Thyroid gland (tissue), 4 donors: ENCODE results near the gene CCSER1. TPM values are rescaled to one million over a fixed set of nuclear protein-coding genes. Genes with fewer than 3 reads are reported as not detected.

Experiments used
- DNase-seq, 2 donors: peaks; one replicate each; pipeline ENCODE4 v3.0.0-alpha.2; 2019
- H3K27ac ChIP-seq, 3 donors: fragments of 200-600 bp; sonication (generic); 1 replicate in 2 of 3; 2 replicates in 1 of 3; pipeline ENCODE4 v1.5.1; 2016 to 2019; ENCODE audit warnings: mild to moderate bottlenecking in 1 of 3, moderate library complexity in 1 of 3
- H3K27me3 ChIP-seq: fragments of 200-600 bp; sonication (generic); one replicate; pipeline ENCODE4 v1.5.1; 2019
- H3K36me3 ChIP-seq, 2 donors: fragments of 200-600 bp; sonication (generic); one replicate each; pipeline ENCODE4 v1.5.1; 2016 to 2019
- H3K4me1 ChIP-seq, 2 donors: fragments of 200-600 bp; sonication (generic); one replicate each; pipeline ENCODE4 v1.5.1; 2017 to 2019
- H3K4me3 ChIP-seq, 3 donors: fragments of 200-600 bp; sonication (generic); replicated peaks in 1 of 3; 1 replicate in 2 of 3; 2 replicates in 1 of 3; pipeline ENCODE4 v1.5.1; 2016; ENCODE audit warnings: mild to moderate bottlenecking in 1 of 3
- H3K9me3 ChIP-seq: fragments of 200-600 bp; sonication (generic); one replicate; pipeline ENCODE4 v1.5.1; 2017
- CTCF ChIP-seq, 6 experiments: fragments of 200-600 bp in 3 of 6; fragments of 450-650 bp in 3 of 6; sonication (generic) in 3 of 6; IDR thresholded peaks; one replicate each; pipeline ENCODE4 v1.5.1; 2016 to 2019; ENCODE audit warnings: antibody characterized with exemption in 6 of 6, mild to moderate bottlenecking in 2 of 6, inconsistent platforms in 1 of 6, moderate library complexity in 1 of 6
- POLR2A ChIP-seq, 2 donors: fragments of 450-650 bp; IDR thresholded peaks; one replicate each; pipeline ENCODE4 v1.6.1; 2017; ENCODE audit warnings: antibody characterized with exemption in 2 of 2, mild to moderate bottlenecking in 2 of 2, moderate library complexity in 1 of 2
- WGBS, 2 donors: methylation state at CpG; one replicate each; pipeline ENCODE4 v1.1.5; 2017; 5-methylcytosine and 5-hydroxymethylcytosine counted together
- intact Hi-C: fragments of 100-400 bp; cut with DNase I; formaldehyde crosslinking; loops from one replicate; pipeline ENCODE4 v1.15.1; 2023
- total RNA-seq, 4 donors: library from RNA; depleted of rRNA; stranded (reverse); fragments of >200 nt; gene quantifications; one replicate each; pipeline ENCODE4 v1.2.3, GENCODE V29; 2016

CCSER1 gene
- total RNA-seq, 4 donors from 2014 or later: 37.7 to 52.3 (median 43.3) TPM

- Histone ChIP-seq H3K9me3 (no peaks in the 10 kb centered on the region), H3K36me3 (no peaks in the 10 kb centered on the region), H3K27me3 (no peaks in the 10 kb centered on the region), H3K27ac (no peak overlapping the region), H3K4me3 (no peak overlapping the region), H3K4me1 (no peaks in the 10 kb centered on the region)
- intact Hi-C loops: no loop called here
- DNase-seq: no peak
- 61 to 68% methylated on average over 8 of the region's 8 CpGs for WGBS, 2 donors
- TF ChIP-seq POLR2A (IDR thresholded peaks at IDR 0.05): no peak
- no peak for TF ChIP-seq CTCF (IDR thresholded peaks at IDR 0.05)
These were observed 107.8 kb downstream of the CCSER1 start for GRCh38 chr4:90234916-90235547.

GRCh38 chr4:90237751-90238530 lies 110.7 kb downstream of the CCSER1 start:
- Histone ChIP-seq H3K36me3 (no peaks in the 10 kb centered on the region), H3K4me3 (no peak overlapping the region), H3K9me3 (no peaks in the 10 kb centered on the region), H3K27ac (no peak overlapping the region), H3K4me1 (no peaks in the 10 kb centered on the region), H3K27me3 (no peaks in the 10 kb centered on the region)
- 85 to 86% methylated on average over 4 of the region's 4 CpGs for WGBS, 2 donors
- intact Hi-C loops: no loop called here
- TF ChIP-seq POLR2A (IDR thresholded peaks at IDR 0.05) (no peak), CTCF (IDR thresholded peaks at IDR 0.05) (no peak)
- DNase-seq: no peak

- Histone ChIP-seq H3K27ac (no peak overlapping the region), H3K27me3 (no peaks in the 10 kb centered on the region), H3K4me1 (no peaks in the 10 kb centered on the region), H3K36me3 (no peaks in the 10 kb centered on the region), H3K4me3 (no peak overlapping the region), H3K9me3 (no peaks in the 10 kb centered on the region)
- intact Hi-C loops: no loop called here
- 56 to 71% methylated on average over 1 of the region's 1 CpG for WGBS, 2 donors
- TF ChIP-seq POLR2A (IDR thresholded peaks at IDR 0.05) (no peak), CTCF (IDR thresholded peaks at IDR 0.05) (no peak)
- DNase-seq: no peak
These were observed 113.1 kb downstream of the CCSER1 start for GRCh38 chr4:90240333-90240732.

GRCh38 chr4:90241008-90241407 lies 113.8 kb downstream of the CCSER1 start:
- no peak for DNase-seq
- Histone ChIP-seq H3K4me1 (no peaks in the 10 kb centered on the region), H3K27ac (no peak overlapping the region), H3K9me3 (no peaks in the 10 kb centered on the region), H3K4me3 (no peak overlapping the region), H3K36me3 (no peaks in the 10 kb centered on the region), H3K27me3 (no peaks in the 10 kb centered on the region)
- intact Hi-C loops: no loop called here
- TF ChIP-seq POLR2A (IDR thresholded peaks at IDR 0.05) (no peak), CTCF (IDR thresholded peaks at IDR 0.05) (no peak)
- 95 to 97% methylated on average over 3 of the region's 3 CpGs for WGBS, 2 donors

GRCh38 chr4:90245837-90246236 lies 118.6 kb downstream of the CCSER1 start:
- Histone ChIP-seq H3K36me3 (no peaks in the 10 kb centered on the region), H3K9me3 (no peaks in the 10 kb centered on the region), H3K4me1 (no peaks in the 10 kb centered on the region), H3K27me3 (no peaks in the 10 kb centered on the region), H3K27ac (no peak overlapping the region), H3K4me3 (no peak overlapping the region)
- no peak for DNase-seq
- WGBS, 2 donors: 76 to 77% methylated on average over 1 of the region's 1 CpG
- TF ChIP-seq POLR2A (IDR thresholded peaks at IDR 0.05) (no peak), CTCF (IDR thresholded peaks at IDR 0.05) (no peak)
- intact Hi-C loops: no loop called here
